Mesenchymal stem cell (in vitro differentiated cells and primary cell): ENCODE measurements around the gene SLC9C2.

Experiments
- DNase-seq: peaks from one replicate; pipeline ENCODE4 v3.0.0-alpha.2; 2013
- H2AFZ ChIP-seq: one replicate; pipeline ENCODE4 v1.6.1; 2013; ENCODE audit warnings: low read depth, mild to moderate bottlenecking, control low read depth, inconsistent platforms, low read length, moderate library complexity
- H2AK5ac ChIP-seq: 2 replicates; pipeline ENCODE4 v1.6.1; 2013; ENCODE audit warnings: low read length, moderate library complexity, mild to moderate bottlenecking, inconsistent platforms; ENCODE audit not compliant: severe bottlenecking
- H2BK120ac ChIP-seq: one replicate; pipeline ENCODE4 v1.6.1; 2013; ENCODE audit warnings: low read depth, mild to moderate bottlenecking, inconsistent platforms, low read length, moderate library complexity
- H2BK12ac ChIP-seq, 2 experiments: one replicate each; pipeline ENCODE4 v1.6.1; 2013; ENCODE audit warnings: inconsistent platforms in 2 of 2, low read length in 2 of 2, mild to moderate bottlenecking in 2 of 2, moderate library complexity in 2 of 2, control low read depth in 1 of 2
- H2BK15ac ChIP-seq: one replicate; pipeline ENCODE4 v1.6.1; 2013; ENCODE audit warnings: mild to moderate bottlenecking, low read depth, inconsistent platforms; ENCODE audit not compliant: poor library complexity, severe bottlenecking
- H2BK5ac ChIP-seq: 2 replicates; pipeline ENCODE4 v1.6.1; 2013; ENCODE audit warnings: low read depth, mild to moderate bottlenecking, low read length, control low read depth, inconsistent platforms; ENCODE audit not compliant: poor library complexity, severe bottlenecking
- H3K14ac ChIP-seq, 2 experiments: one replicate each; pipeline ENCODE4 v1.6.1; 2013; ENCODE audit warnings: inconsistent platforms in 2 of 2, low read length in 2 of 2, control low read depth in 1 of 2, mild to moderate bottlenecking in 1 of 2, moderate library complexity in 1 of 2
- H3K18ac ChIP-seq, 2 experiments: one replicate each; pipeline ENCODE4 v1.6.1; 2013; ENCODE audit warnings: inconsistent platforms in 2 of 2, low read length in 2 of 2, control low read depth in 1 of 2, low read depth in 1 of 2, mild to moderate bottlenecking in 1 of 2
- H3K23ac ChIP-seq, 2 experiments: one replicate each; pipeline ENCODE4 v1.6.1; 2013; ENCODE audit warnings: inconsistent platforms in 2 of 2, low read length in 2 of 2, mild to moderate bottlenecking in 2 of 2, moderate library complexity in 2 of 2, control low read depth in 1 of 2
- H3K27ac ChIP-seq: 2 replicates; pipeline ENCODE4 v1.5.1; 2013; ENCODE audit warnings: mild to moderate bottlenecking, moderate library complexity, low read length, control low read depth, inconsistent platforms; ENCODE audit not compliant: poor library complexity, severe bottlenecking
- H3K27me3 ChIP-seq, 2 experiments: 2 replicates each; pipeline versions ENCODE4 v1.6.1 to v1.7.0; 2013; ENCODE audit warnings: low read length in 2 of 2, mild to moderate bottlenecking in 2 of 2, moderate library complexity in 2 of 2, control low read depth in 1 of 2, inconsistent platforms in 1 of 2; ENCODE audit not compliant: control insufficient read depth in 1 of 2, insufficient read depth in 1 of 2
- H3K36me3 ChIP-seq, 2 experiments: 2 replicates each; pipeline versions ENCODE4 v1.6.1 to v1.7.0; 2013; ENCODE audit warnings: low read length in 2 of 2, control low read depth in 1 of 2, inconsistent platforms in 1 of 2, low read depth in 1 of 2, mild to moderate bottlenecking in 1 of 2; ENCODE audit not compliant: insufficient read depth in 2 of 2, control insufficient read depth in 1 of 2
- H3K4ac ChIP-seq, 2 experiments: one replicate each; pipeline ENCODE4 v1.6.1; 2013; ENCODE audit warnings: inconsistent platforms in 2 of 2, low read length in 2 of 2, mild to moderate bottlenecking in 2 of 2, moderate library complexity in 2 of 2, control low read depth in 1 of 2, low read depth in 1 of 2
- H3K4me1 ChIP-seq: 2 replicates; pipeline ENCODE4 v1.6.1; 2013; ENCODE audit warnings: low read depth, low read length, control low read depth; ENCODE audit not compliant: control insufficient read depth, insufficient read depth
- H3K4me2 ChIP-seq: 2 replicates; pipeline ENCODE4 v1.6.1; 2013; ENCODE audit warnings: low read length, mild to moderate bottlenecking, inconsistent platforms; ENCODE audit not compliant: poor library complexity, severe bottlenecking
- H3K4me3 ChIP-seq, 2 experiments: 2 replicates each; pipeline versions ENCODE4 v1.5.1 to v1.7.0; 2013; ENCODE audit warnings: low read length in 2 of 2, mild to moderate bottlenecking in 2 of 2, control low read depth in 1 of 2, low read depth in 1 of 2; ENCODE audit not compliant: insufficient read depth in 1 of 2
- H3K79me1 ChIP-seq: replicated peaks from 2 replicates; pipeline ENCODE4 v1.6.1; 2013; ENCODE audit warnings: mild to moderate bottlenecking, control low read depth, low read length, inconsistent platforms; ENCODE audit not compliant: poor library complexity, severe bottlenecking
- H3K9ac ChIP-seq: 2 replicates; pipeline ENCODE4 v1.7.0; 2013; ENCODE audit warnings: mild to moderate bottlenecking, low read length, moderate library complexity
- H3K9me3 ChIP-seq: 2 replicates; pipeline ENCODE4 v1.7.0; 2013; ENCODE audit warnings: mild to moderate bottlenecking, low read length; ENCODE audit not compliant: control insufficient read depth
- H4K8ac ChIP-seq: one replicate; pipeline ENCODE4 v1.6.1; 2013; ENCODE audit warnings: inconsistent platforms, mild to moderate bottlenecking, low read length, moderate library complexity
- H4K91ac ChIP-seq: one replicate; pipeline ENCODE4 v1.6.1; 2013; ENCODE audit warnings: mild to moderate bottlenecking, low read length, inconsistent platforms
- WGBS: methylation state at CpG from one replicate; pipeline ENCODE4 v1.1.7; 2013; ENCODE audit warnings: mixed read lengths; 5-methylcytosine and 5-hydroxymethylcytosine counted together

SLC9C2 gene

GRCh38 chr1:173580658-173581057, 22.2 kb downstream of the SLC9C2 start:
- no peak overlapping the region for H2AK5ac ChIP-seq
- H2BK12ac ChIP-seq: no peak overlapping the region
- no peaks in the 10 kb centered on the region for H3K9me3 ChIP-seq
- no peak overlapping the region for H3K4me3 ChIP-seq
- H3K4me1 ChIP-seq: no peaks in the 10 kb centered on the region
- no peak overlapping the region for H2BK5ac ChIP-seq
- H3K9ac ChIP-seq: no peak overlapping the region
- H3K18ac ChIP-seq: no peak overlapping the region
- H3K27me3 ChIP-seq: peaks cover 4 to 15% of the 10 kb centered on the region in 2 experiments
- DNase-seq: no peak
- no peak overlapping the region for H4K91ac ChIP-seq
- 85% methylated on average over 2 of the region's 3 CpGs for WGBS
- no peak overlapping the region for H3K4me2 ChIP-seq
- no peak overlapping the region for H3K4ac ChIP-seq
- no peak overlapping the region for H4K8ac ChIP-seq
- no peak overlapping the region for H3K27ac ChIP-seq
- no peak overlapping the region for H3K14ac ChIP-seq
- H2BK120ac ChIP-seq: no peak overlapping the region
- no peaks in the 10 kb centered on the region for H3K79me1 ChIP-seq
- H3K36me3 ChIP-seq: no peaks in the 10 kb centered on the region
- H3K23ac ChIP-seq: no peak overlapping the region
- no peak overlapping the region for H2AFZ ChIP-seq
- no peak overlapping the region for H2BK15ac ChIP-seq

GRCh38 chr1:173580071-173580470, 22.8 kb downstream of the SLC9C2 start:
- H3K4me1 ChIP-seq: no peaks in the 10 kb centered on the region
- H3K36me3 ChIP-seq: no peaks in the 10 kb centered on the region
- no peak overlapping the region for H2BK120ac ChIP-seq
- no peak overlapping the region for H4K91ac ChIP-seq
- no peak overlapping the region for H2AFZ ChIP-seq
- no peaks in the 10 kb centered on the region for H3K79me1 ChIP-seq
- no peak overlapping the region for H3K4ac ChIP-seq
- H2BK15ac ChIP-seq: no peak overlapping the region
- H2BK12ac ChIP-seq: no peak overlapping the region
- H3K18ac ChIP-seq: no peak overlapping the region
- H3K4me3 ChIP-seq: no peak overlapping the region
- 87% methylated on average over 3 of the region's 3 CpGs for WGBS
- no peak overlapping the region for H3K14ac ChIP-seq
- H3K4me2 ChIP-seq: no peak overlapping the region
- H3K9ac ChIP-seq: no peak overlapping the region
- no peak for DNase-seq
- H2AK5ac ChIP-seq: no peak overlapping the region
- H4K8ac ChIP-seq: no peak overlapping the region
- no peak overlapping the region for H3K23ac ChIP-seq
- no peak overlapping the region for H2BK5ac ChIP-seq
- H3K27ac ChIP-seq: no peak overlapping the region
- peaks cover 4 to 15% of the 10 kb centered on the region in 2 experiments for H3K27me3 ChIP-seq
- no peaks in the 10 kb centered on the region for H3K9me3 ChIP-seq

- H3K4ac ChIP-seq: no peak overlapping the region
- no peak overlapping the region for H3K18ac ChIP-seq
- H3K36me3 ChIP-seq: no peaks in the 10 kb centered on the region
- no peak overlapping the region for H4K8ac ChIP-seq
- peaks cover under 1% of the 10 kb centered on the region for H3K9me3 ChIP-seq
- no peak overlapping the region for H4K91ac ChIP-seq
- H2BK12ac ChIP-seq: no peak overlapping the region
- no peak overlapping the region for H3K4me2 ChIP-seq
- H3K27ac ChIP-seq: no peak overlapping the region
- 97% methylated on average over 3 of the region's 4 CpGs for WGBS
- H3K27me3 ChIP-seq: peaks cover 0 to under 1% of the 10 kb centered on the region in 2 experiments
- H2BK120ac ChIP-seq: no peak overlapping the region
- no peak overlapping the region for H3K23ac ChIP-seq
- H3K4me1 ChIP-seq: no peaks in the 10 kb centered on the region
- no peak overlapping the region for H2BK5ac ChIP-seq
- H3K9ac ChIP-seq: no peak overlapping the region
- no peak overlapping the region for H3K14ac ChIP-seq
- H2AFZ ChIP-seq: no peak overlapping the region
- H3K4me3 ChIP-seq: no peak overlapping the region
- no peak for DNase-seq
- H3K79me1 ChIP-seq: no peaks in the 10 kb centered on the region
- no peak overlapping the region for H2AK5ac ChIP-seq
- H2BK15ac ChIP-seq: no peak overlapping the region
Measured at GRCh38 chr1:173573596-173573995, 29.3 kb downstream of the SLC9C2 start.

GRCh38 chr1:173572201-173572873, 30.5 kb downstream of the SLC9C2 start:
- WGBS: 100% methylated on average over 1 of the region's 3 CpGs
- H2BK5ac ChIP-seq: no peak overlapping the region
- no peak overlapping the region for H3K9ac ChIP-seq
- no peak overlapping the region for H3K27ac ChIP-seq
- no peaks in the 10 kb centered on the region for H3K36me3 ChIP-seq
- no peaks in the 10 kb centered on the region for H3K4me1 ChIP-seq
- no peak overlapping the region for H2AK5ac ChIP-seq
- H4K8ac ChIP-seq: no peak overlapping the region
- H3K18ac ChIP-seq: no peak overlapping the region
- no peak overlapping the region for H3K4ac ChIP-seq
- no peak overlapping the region for H3K4me2 ChIP-seq
- no peaks in the 10 kb centered on the region for H3K27me3 ChIP-seq
- no peak overlapping the region for H2BK15ac ChIP-seq
- H3K79me1 ChIP-seq: no peaks in the 10 kb centered on the region
- H3K23ac ChIP-seq: peak overlapping the region in 1 of 2 experiments; percentile 5
- H4K91ac ChIP-seq: no peak overlapping the region
- no peak overlapping the region for H2AFZ ChIP-seq
- H3K14ac ChIP-seq: no peak overlapping the region
- no peak overlapping the region for H3K4me3 ChIP-seq
- H3K9me3 ChIP-seq: peaks cover 13% of the 10 kb centered on the region
- DNase-seq: no peak
- no peak overlapping the region for H2BK12ac ChIP-seq
- H2BK120ac ChIP-seq: no peak overlapping the region
